A673 (cell line): Measurements from ENCODE around the gene SMIM44. TPM values are rescaled to one million over a fixed set of nuclear protein-coding genes. Genes with fewer than 3 reads are reported as not detected.

ENCODE experiments used
- BruUV-seq: library from RNA; stranded (reverse); fragments of 400-500 nt; replicated peaks from 2 replicates; lab custom pipeline; 2021; lab: Mats Ljungman, UMichigan
- CTCF ChIA-PET: fragments of 300-600 bp; sonication (Branson Sonifier 250); formaldehyde crosslinking; loops from one replicate; lab custom pipeline; 2022; ENCODE audit warnings: antibody characterized with exemption; lab: Charles Lee
- POLR2A ChIA-PET: fragments of 300-600 bp; sonication (Branson Sonifier 250); formaldehyde crosslinking; loops from one replicate; lab custom pipeline; 2022; ENCODE audit warnings: antibody characterized with exemption; ENCODE audit not compliant: low non-redundant PET; lab: Charles Lee
- DNase-seq: peaks from one replicate; pipeline ENCODE4 v3.0.0-alpha.2; 2015; ENCODE audit warnings: low spot score
- H3K27ac ChIP-seq: fragments of 200-600 bp; sonication (generic); 2 replicates; pipeline ENCODE4 v1.5.1; 2016; ENCODE audit warnings: mixed run types, low read depth, mild to moderate bottlenecking, mixed read lengths, antibody characterized with exemption, low read length; ENCODE audit not compliant: poor library complexity, severe bottlenecking
- H3K27me3 ChIP-seq: fragments of 200-600 bp; sonication (generic); replicated peaks from 2 replicates; pipeline ENCODE4 v1.6.1; 2017; ENCODE audit warnings: mixed run types, low read depth, mild to moderate bottlenecking, mixed read lengths, antibody characterized with exemption, low read length; ENCODE audit not compliant: insufficient read depth, poor library complexity
- H3K36me3 ChIP-seq: fragments of 200-600 bp; sonication (generic); 2 replicates; pipeline ENCODE4 v1.6.1; 2016; ENCODE audit warnings: mixed run types, mild to moderate bottlenecking, mixed read lengths, antibody characterized with exemption, low read length; ENCODE audit not compliant: insufficient read depth, poor library complexity, severe bottlenecking
- H3K4me1 ChIP-seq: fragments of 200-600 bp; sonication (generic); 2 replicates; pipeline ENCODE4 v1.6.1; 2017; ENCODE audit warnings: mixed run types, mild to moderate bottlenecking, mixed read lengths, antibody characterized with exemption, low read length; ENCODE audit not compliant: insufficient read depth, poor library complexity, severe bottlenecking
- H3K4me3 ChIP-seq: fragments of 200-600 bp; sonication (generic); 2 replicates; pipeline ENCODE4 v1.5.1; 2016; ENCODE audit warnings: low read depth, mixed run types, mild to moderate bottlenecking, mixed read lengths, low read length; ENCODE audit not compliant: poor library complexity, severe bottlenecking
- H3K9me3 ChIP-seq: fragments of 200-600 bp; sonication (generic); 2 replicates; pipeline ENCODE4 v1.6.1; 2016; ENCODE audit warnings: mixed run types, low read depth, mild to moderate bottlenecking, mixed read lengths, antibody characterized with exemption, low read length; ENCODE audit not compliant: poor library complexity, severe bottlenecking
- CTCF ChIP-seq: fragments of 300-800, 200-600 bp; sonication (generic); conservative IDR thresholded peaks from 2 replicates; pipeline ENCODE4 v1.5.1; 2017; ENCODE audit warnings: low read depth, mild to moderate bottlenecking, antibody characterized with exemption, low read length, moderate library complexity, mixed read lengths
- EZH2 ChIP-seq: fragments of 200-600 bp; sonication (generic); IDR thresholded peaks from 2 replicates; pipeline ENCODE4 v1.6.1; 2017; ENCODE audit warnings: borderline replicate concordance, low read depth, mild to moderate bottlenecking, mixed read lengths, antibody characterized with exemption, low read length; ENCODE audit not compliant: poor library complexity, severe bottlenecking
- intact Hi-C: fragments of 100-400 bp; cut with micrococcal nuclease; formaldehyde crosslinking; loops from one replicate; pipeline ENCODE4 v1.10.0; 2022; ENCODE audit not compliant: unreplicated experiment
- total RNA-seq: library from RNA; stranded (reverse); gene quantifications from 2 replicates; pipeline ENCODE4 v1.2.3, GENCODE V29; 2021

The SMIM44 gene
- total RNA-seq, 1 experiment from 2014 or later: not detected

GRCh38 chr19:3443840-3444694 lies 39.2 kb downstream of the SMIM44 start:
- Histone ChIP-seq H3K27ac (no peak overlapping the region), H3K27me3 (no peaks in the 10 kb centered on the region), H3K9me3 (no peaks in the 10 kb centered on the region), H3K36me3 (peaks cover 28% of the 10 kb centered on the region), H3K4me3 (no peak overlapping the region), H3K4me1 (peaks cover 6% of the 10 kb centered on the region)
- CTCF ChIA-PET: no interaction called here
- no TSS peak for BruUV-seq
- TF ChIP-seq CTCF (no peak), EZH2 (no peak)
- intact Hi-C loops: no loop called here
- POLR2A ChIA-PET: no interaction called here
- DNase-seq: no peak

GRCh38 chr19:3442487-3443071 lies 40.7 kb downstream of the SMIM44 start:
- POLR2A ChIA-PET: interaction anchor here (0.5 to 0.7 kb wide), 2 partner anchors 62 to 67 kb away, joined by 11 to 15 read pairs; no protein-coding TSS in a partner anchor
- intact Hi-C loops: no loop called here
- Histone ChIP-seq H3K4me1 (peaks cover 6% of the 10 kb centered on the region), H3K36me3 (peaks cover 34% of the 10 kb centered on the region), H3K27me3 (no peaks in the 10 kb centered on the region), H3K4me3 (no peak overlapping the region), H3K27ac (no peak overlapping the region), H3K9me3 (no peaks in the 10 kb centered on the region)
- CTCF ChIA-PET: no interaction called here
- no TSS peak for BruUV-seq
- DNase-seq: no peak
- TF ChIP-seq CTCF: no peak
- no peak for TF ChIP-seq EZH2

GRCh38 chr19:3441986-3442329 lies 41.3 kb downstream of the SMIM44 start:
- no peak overlapping the region for H3K4me3 ChIP-seq
- no peaks in the 10 kb centered on the region for H3K27me3 ChIP-seq
- CTCF ChIA-PET: interaction anchor here (1.0 kb wide), 1 partner anchor 104 kb away, joined by 4 read pairs; no protein-coding TSS in a partner anchor
- peaks cover 38% of the 10 kb centered on the region for H3K36me3 ChIP-seq
- no peak for DNase-seq
- intact Hi-C loops: no loop called here
- H3K27ac ChIP-seq: peak overlapping the region; percentile 23
- TF ChIP-seq CTCF (no peak), EZH2 (no peak)
- no peaks in the 10 kb centered on the region for H3K9me3 ChIP-seq
- POLR2A ChIA-PET: interaction anchor here (0.7 kb wide), 1 partner anchor 67 kb away, joined by 15 read pairs; no protein-coding TSS in a partner anchor
- H3K4me1 ChIP-seq: peaks cover 6% of the 10 kb centered on the region
- BruUV-seq: no TSS peak
